HT1080 (cell line): Measurements from ENCODE around the gene SNX9. TPM values are rescaled to one million over a fixed set of nuclear protein-coding genes. Genes with fewer than 3 reads are reported as not detected.
A peak's percentile ranks its signal among the peaks of the same experiment; 100 is the strongest.
"Not testable (repeated sequence)": the region's sequence is repeated elsewhere in the genome, so short reads cannot be mapped to it uniquely, and the experiment has no call there.

Experiments
- DNase-seq: peaks from one replicate; pipeline ENCODE4 v3.0.0-alpha.2; 2015; ENCODE audit warnings: low read depth
- total RNA-seq: library from RNA; depleted of rRNA; stranded (reverse); fragments of >200 nt; shearing (Covaris generic); gene quantifications from 2 replicates; pipeline ENCODE4 v1.2.3, GENCODE V29; 2014

Gene SNX9
- total RNA-seq, 1 experiment from 2014 or later, result 24.2 TPM

DNA sequence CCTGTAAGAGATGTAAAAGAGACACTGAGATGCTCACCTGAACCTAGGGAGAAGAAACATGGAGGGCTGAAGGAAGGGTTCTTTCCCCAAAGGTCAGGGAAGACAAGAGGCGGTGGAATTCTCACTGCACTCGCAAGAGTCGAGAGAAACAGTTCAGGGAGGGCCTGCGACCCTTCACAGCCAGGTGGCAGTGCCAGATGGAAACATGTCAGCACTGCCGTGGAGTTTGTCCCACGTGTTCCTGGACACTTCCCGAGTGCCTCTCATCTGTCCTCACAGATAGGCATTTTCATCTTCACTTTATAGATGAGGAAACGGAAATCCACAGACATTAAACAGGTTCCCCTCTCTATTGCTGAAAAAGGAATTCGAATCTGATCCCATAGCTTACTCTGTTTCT is 88.2 kb downstream of the SNX9 start:
- DNase-seq, result no peak

- DNase-seq, result no peak
Observed at GRCh38 chr6:157911786-157912185, 88.7 kb downstream of the SNX9 start.

- DNase-seq, result peak; percentile 84
Observed at GRCh38 chr6:157912326-157912725, 89.3 kb downstream of the SNX9 start.

DNA sequence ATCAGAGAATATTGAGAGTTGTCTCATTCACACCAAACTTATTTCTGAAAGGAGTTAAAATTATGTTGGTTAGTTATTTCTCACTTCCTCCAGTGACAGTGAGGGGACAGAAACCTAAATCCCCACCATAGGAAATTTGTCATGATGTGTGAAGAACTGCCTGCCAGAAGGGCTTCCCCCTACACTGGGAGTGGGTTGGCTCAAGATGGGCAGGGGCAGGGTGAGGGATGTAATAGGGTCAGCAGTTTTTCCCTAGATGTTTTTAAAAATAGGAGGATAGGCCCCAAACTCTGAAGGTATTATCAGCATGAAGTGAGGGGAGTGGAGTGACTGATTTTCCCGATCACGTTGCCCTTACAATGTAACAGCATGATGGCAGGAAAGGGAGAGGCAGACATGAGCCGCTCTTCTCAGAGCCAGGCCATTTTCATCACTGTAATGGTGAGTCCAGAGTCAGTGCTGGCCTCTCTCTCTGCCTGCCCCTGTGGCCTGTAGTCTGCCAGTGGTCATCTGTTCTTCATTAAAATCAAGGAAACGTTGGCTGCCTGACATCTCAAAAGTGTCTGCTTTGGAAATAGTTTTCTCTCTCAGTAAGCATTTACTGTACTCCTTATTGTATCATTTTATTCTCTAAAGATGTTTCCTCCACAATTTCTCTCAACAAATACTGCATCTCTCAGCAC is 98.8 kb downstream of the SNX9 start:
- DNase-seq, result no peak

DNA sequence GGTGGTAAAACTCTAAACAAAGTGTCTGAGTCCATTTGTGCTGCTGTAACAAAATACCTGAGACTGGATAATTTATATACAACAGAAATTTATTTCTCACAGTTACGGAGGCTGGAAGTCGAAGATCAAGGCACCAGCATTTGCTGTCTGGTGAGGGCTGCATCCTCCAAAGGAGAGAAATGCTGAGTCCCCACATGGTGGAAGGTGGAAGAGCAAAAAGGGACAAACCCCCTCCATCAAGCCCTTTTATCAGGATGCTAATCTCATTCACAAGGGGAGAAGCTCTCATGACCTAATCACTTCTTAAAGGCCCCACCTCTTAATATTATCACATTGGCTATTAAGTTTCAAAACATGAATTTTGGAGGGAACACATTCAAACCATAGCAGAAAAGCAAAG is 102.7 kb downstream of the SNX9 start:
- DNase-seq, result no peak

DNA sequence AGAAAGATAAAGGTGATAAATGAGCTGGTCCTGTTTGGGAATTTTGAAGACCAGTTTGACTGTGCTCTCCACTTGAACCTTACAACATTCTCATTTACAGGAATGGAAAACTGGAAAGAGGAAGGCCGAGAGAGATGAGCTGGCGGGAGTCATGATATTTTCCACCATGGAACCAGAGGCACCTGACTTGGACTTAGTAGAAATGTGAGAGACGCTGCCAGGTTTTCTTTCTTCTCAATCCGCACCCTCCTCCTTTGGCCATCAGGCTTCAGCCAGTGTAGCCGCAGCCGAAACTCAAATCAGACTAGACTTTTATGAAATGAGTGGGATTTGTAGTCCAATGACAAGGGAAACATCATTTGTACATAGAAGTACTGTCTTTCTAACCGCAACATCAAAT is 104.0 kb downstream of the SNX9 start:
- DNase-seq, result no peak

DNA sequence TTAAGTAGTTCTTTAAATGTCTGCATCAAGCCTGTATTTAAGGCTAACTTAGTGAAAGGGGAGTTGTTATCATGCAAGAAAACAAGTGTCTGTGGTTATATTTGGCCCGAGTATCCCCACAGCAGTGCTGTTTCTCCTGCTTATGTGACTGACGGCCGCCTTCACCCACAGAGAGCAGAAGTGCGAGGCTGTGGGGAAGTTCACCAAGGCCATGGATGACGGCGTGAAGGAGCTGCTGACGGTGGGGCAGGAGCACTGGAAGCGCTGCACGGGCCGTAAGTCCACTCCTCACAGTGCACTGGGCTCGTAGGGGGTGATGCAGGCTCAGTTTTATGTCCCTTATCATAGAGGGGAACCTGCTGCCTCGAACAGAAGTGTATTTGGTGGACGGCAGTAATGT is 105.4 kb downstream of the SNX9 start:
- no peak for DNase-seq

GRCh38 chr6:157929076-157929475 is 106.0 kb downstream of the SNX9 start:
- no peak for DNase-seq

GRCh38 chr6:157929765-157930319 is 106.8 kb downstream of the SNX9 start:
- DNase-seq, result no peak

DNA sequence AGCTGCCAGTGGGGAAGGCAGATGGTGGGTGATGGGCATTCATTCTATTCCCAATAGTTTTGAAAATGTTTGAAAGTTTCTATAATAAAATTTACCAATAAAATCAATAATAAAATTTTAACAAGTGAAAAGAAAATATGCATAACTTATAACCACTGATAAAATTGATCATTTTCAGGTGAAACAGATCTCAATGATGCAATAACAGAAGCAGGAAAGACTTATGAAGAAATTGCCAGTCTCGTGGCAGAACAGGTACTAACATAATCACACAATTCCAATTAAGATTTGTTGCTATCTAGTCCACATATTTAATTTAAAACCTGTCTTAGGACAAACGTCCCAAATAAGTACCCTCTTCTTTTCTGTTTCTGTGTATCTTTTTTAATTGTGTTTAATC is 112.7 kb downstream of the SNX9 start:
- DNase-seq, result no peak

GRCh38 chr6:157937318-157937717 is 114.3 kb downstream of the SNX9 start:
- no peak for DNase-seq

- DNase-seq, result no peak
Observed at GRCh38 chr6:157937916-157938315, 114.9 kb downstream of the SNX9 start.

GRCh38 chr6:157940375-157941036 is 117.5 kb downstream of the SNX9 start:
- not testable (repeated sequence) for DNase-seq

- DNase-seq, result no peak
Observed at GRCh38 chr6:157941101-157941863, 118.2 kb downstream of the SNX9 start.

- no peak for DNase-seq
Observed at GRCh38 chr6:157942351-157942750, 119.3 kb downstream of the SNX9 start.

DNA sequence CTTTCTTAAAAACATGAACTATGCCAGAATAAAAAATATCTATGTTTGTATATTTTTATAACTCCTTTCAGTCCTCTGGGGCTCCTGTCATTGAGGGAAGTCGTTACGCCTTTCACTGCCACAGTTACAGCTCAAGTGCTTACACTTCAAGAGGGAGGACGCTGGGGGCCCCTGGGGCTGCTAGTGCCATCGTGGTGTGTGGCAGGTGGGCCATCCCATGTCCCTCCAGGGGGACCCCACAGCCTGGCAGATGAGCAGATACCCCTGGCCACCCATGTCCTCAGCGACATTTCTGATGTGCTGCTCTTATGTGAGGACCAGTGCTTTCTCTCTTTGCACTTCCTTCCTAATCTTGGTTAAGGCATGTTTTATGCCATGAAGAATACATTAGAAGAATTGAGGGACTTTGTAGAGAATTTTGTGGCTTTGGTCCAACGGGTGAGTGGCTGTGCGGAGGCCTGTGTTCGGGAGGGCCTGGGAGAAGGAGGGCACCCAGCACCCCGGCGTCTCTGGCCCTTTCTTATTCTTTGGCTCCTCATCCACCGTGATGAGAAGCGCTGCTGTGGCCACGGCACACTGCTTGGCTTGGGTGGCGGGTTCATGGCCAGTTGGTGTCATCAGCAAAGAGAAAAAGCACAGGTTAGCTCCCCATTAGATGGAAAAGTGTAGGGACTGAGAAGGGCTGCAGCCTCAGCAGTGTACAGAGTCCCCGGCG is 120.4 kb downstream of the SNX9 start:
- DNase-seq, result no peak

- DNase-seq, result no peak
Observed at GRCh38 chr6:157943964-157944283, 120.9 kb downstream of the SNX9 start.

GRCh38 chr6:157944983-157945931 is 122.2 kb downstream of the SNX9 start:
- DNase-seq, result no peak

DNA sequence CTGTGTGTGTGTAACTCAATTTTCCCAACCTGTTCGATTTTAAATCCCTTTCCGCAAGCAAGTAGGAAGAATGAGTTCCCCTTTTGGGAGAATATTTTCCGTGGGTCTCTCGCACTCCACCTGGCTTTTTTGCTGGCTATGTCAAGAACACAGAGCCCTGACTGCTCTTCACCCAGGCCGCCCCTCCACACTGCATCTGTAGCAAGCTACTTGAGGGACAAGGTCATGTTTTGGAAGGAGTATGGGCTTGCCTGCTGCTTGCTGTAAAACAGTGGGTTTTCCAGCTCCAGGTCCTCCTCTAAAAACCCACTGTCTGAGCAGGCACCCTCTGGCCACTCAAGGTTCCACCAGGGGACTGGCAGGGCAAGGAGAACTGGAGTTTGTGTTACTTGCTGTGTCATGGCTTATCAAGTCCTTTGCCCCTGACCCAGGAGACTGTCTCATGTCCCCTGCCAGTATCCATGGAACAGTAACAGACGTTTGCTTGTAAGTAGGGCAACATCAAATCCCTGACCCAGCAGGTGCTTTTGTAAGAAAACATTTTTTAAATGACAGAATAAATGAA is 123.1 kb downstream of the SNX9 start:
- no peak for DNase-seq

GRCh38 chr6:157946865-157947532 is 124.0 kb downstream of the SNX9 start:
- peak; percentile 20 for DNase-seq
